Sigmoid colon (tissue), 7 donors: Measurements from ENCODE around the gene RPSA. TPM values are rescaled to one million over a fixed set of nuclear protein-coding genes. Genes with fewer than 3 reads are reported as not detected.
A peak's percentile ranks its signal among the peaks of the same experiment; 100 is the strongest.

Experiments
- DNase-seq: peaks from one replicate; pipeline ENCODE4 v3.0.0-alpha.2; 2019
- H3K27ac ChIP-seq, 4 donors: fragments of 200-600 bp; sonication (generic); one replicate each; pipeline ENCODE4 v1.5.1; 2016 to 2019; ENCODE audit warnings: mild to moderate bottlenecking in 1 of 4
- H3K27me3 ChIP-seq, 3 donors: fragments of 200-600 bp; sonication (generic); one replicate each; pipeline ENCODE4 v1.5.1; 2019; ENCODE audit warnings: mild to moderate bottlenecking in 1 of 3
- H3K36me3 ChIP-seq, 4 donors: fragments of 200-600 bp; sonication (generic); one replicate each; pipeline ENCODE4 v1.5.1; 2016 to 2019
- H3K4me1 ChIP-seq, 4 donors: fragments of 200-600 bp; sonication (generic); one replicate each; pipeline ENCODE4 v1.5.1; 2017 to 2019
- H3K4me3 ChIP-seq, 4 donors: fragments of 200-600 bp; sonication (generic); one replicate each; pipeline ENCODE4 v1.5.1; 2017 to 2019; ENCODE audit warnings: mild to moderate bottlenecking in 2 of 4, moderate library complexity in 1 of 4
- H3K9me3 ChIP-seq, 4 donors: fragments of 200-600 bp in 3 of 4; sonication (generic) in 3 of 4; one replicate each; pipeline versions ENCODE4 v1.5.1 to v1.6.1; 2013 to 2019
- EP300 ChIP-seq, 4 donors: sonication (generic); formaldehyde crosslinking; IDR thresholded peaks; one replicate each; pipeline ENCODE4 v1.6.1; 2017; ENCODE audit warnings: antibody characterized with exemption in 4 of 4
- POLR2A ChIP-seq, 2 donors: fragments of 450-650 bp; IDR thresholded peaks; one replicate each; pipeline ENCODE4 v1.6.1; 2016; ENCODE audit warnings: antibody characterized with exemption in 2 of 2, mild to moderate bottlenecking in 2 of 2, moderate library complexity in 2 of 2
- POLR2AphosphoS5 ChIP-seq, 4 donors: sonication (generic); formaldehyde crosslinking; IDR thresholded peaks; one replicate each; pipeline ENCODE4 v1.6.1; 2017; ENCODE audit warnings: antibody characterized with exemption in 4 of 4
- WGBS, 2 donors: extraction: QIAGEN DNeasy Blood & Tissue Kit; methylation state at CpG; one replicate each; pipeline ENCODE4 v1.1.7; 2013; 5-methylcytosine and 5-hydroxymethylcytosine counted together
- intact Hi-C: fragments of 100-400 bp; cut with DNase I; formaldehyde crosslinking; loops from one replicate; pipeline ENCODE4 v1.15.1; 2023
- polyA plus RNA-seq, 3 donors: library from polyadenylated mRNA; stranded (reverse); fragments of 200-250 nt; gene quantifications; one replicate each; pipeline ENCODE4 v1.2.3, GENCODE V29; 2013
- total RNA-seq, 4 donors: library from RNA; depleted of rRNA; stranded (reverse); fragments of >200 nt; gene quantifications; one replicate each; pipeline ENCODE4 v1.1.0, GENCODE V29; 2016
- TF ChIP-seq, protein P1 (sequence below), 4 experiments: fragments of 450-650 bp in 3 of 4; fragments of 200-600 bp in 1 of 4; IDR thresholded peaks; one replicate each; pipeline ENCODE4 v1.5.1; 2016 to 2019; ENCODE audit warnings: antibody characterized with exemption in 4 of 4, mild to moderate bottlenecking in 3 of 4, moderate library complexity in 2 of 4
- donor health status: healthy with polysubstance abuse.
- donor health status: Bipolar disorder and iron deficiency.
- donor health status: healthy.

RPSA gene
- total and polyA plus RNA-seq, 7 donors: 1,024 to 2,115 (median 1,538) TPM

DNA sequence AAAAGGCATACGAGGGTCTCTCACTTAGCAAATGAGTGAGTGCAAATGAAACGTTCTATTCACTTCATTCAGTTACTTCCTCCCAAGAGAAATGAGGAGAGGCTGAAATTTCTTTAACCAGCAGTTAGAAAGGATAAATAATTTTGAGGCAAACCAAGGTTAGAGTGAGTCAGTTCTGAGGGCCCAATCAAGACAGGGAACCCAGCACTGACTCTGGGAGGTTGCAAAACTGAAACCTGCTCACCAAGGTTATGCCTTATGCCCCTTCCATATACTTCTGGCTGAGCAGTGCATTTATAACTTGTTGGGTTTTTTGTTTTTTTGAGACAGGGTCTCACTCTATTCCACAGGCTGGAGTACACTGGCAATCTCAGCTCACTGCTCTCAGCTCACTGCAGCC is 4.5 kb upstream of the RPSA start:
- H3K4me3 ChIP-seq: no peak overlapping the region
- H3K36me3 ChIP-seq: peaks cover 0 to 24% (median 14%) of the 10 kb centered on the region in 4 donors
- intact Hi-C loops: no loop called here
- H3K27me3 ChIP-seq: no peaks in the 10 kb centered on the region
- H3K4me1 ChIP-seq: peaks cover 0 to 2% (median under 1%) of the 10 kb centered on the region in 4 donors
- 57 to 72% methylated on average over 2 of the region's 2 CpGs for WGBS, 2 donors
- no peak overlapping the region for H3K27ac ChIP-seq
- DNase-seq: no peak
- no peaks in the 10 kb centered on the region for H3K9me3 ChIP-seq
- TF ChIP-seq, protein P1, sequence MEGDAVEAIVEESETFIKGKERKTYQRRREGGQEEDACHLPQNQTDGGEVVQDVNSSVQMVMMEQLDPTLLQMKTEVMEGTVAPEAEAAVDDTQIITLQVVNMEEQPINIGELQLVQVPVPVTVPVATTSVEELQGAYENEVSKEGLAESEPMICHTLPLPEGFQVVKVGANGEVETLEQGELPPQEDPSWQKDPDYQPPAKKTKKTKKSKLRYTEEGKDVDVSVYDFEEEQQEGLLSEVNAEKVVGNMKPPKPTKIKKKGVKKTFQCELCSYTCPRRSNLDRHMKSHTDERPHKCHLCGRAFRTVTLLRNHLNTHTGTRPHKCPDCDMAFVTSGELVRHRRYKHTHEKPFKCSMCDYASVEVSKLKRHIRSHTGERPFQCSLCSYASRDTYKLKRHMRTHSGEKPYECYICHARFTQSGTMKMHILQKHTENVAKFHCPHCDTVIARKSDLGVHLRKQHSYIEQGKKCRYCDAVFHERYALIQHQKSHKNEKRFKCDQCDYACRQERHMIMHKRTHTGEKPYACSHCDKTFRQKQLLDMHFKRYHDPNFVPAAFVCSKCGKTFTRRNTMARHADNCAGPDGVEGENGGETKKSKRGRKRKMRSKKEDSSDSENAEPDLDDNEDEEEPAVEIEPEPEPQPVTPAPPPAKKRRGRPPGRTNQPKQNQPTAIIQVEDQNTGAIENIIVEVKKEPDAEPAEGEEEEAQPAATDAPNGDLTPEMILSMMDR (IDR thresholded peaks at IDR 0.05): no peak
- no peak for TF ChIP-seq EP300 (IDR thresholded peaks at IDR 0.05)
- no peak for TF ChIP-seq POLR2A (IDR thresholded peaks at IDR 0.05)
- no peak for TF ChIP-seq POLR2AphosphoS5 (IDR thresholded peaks at IDR 0.05)

DNA sequence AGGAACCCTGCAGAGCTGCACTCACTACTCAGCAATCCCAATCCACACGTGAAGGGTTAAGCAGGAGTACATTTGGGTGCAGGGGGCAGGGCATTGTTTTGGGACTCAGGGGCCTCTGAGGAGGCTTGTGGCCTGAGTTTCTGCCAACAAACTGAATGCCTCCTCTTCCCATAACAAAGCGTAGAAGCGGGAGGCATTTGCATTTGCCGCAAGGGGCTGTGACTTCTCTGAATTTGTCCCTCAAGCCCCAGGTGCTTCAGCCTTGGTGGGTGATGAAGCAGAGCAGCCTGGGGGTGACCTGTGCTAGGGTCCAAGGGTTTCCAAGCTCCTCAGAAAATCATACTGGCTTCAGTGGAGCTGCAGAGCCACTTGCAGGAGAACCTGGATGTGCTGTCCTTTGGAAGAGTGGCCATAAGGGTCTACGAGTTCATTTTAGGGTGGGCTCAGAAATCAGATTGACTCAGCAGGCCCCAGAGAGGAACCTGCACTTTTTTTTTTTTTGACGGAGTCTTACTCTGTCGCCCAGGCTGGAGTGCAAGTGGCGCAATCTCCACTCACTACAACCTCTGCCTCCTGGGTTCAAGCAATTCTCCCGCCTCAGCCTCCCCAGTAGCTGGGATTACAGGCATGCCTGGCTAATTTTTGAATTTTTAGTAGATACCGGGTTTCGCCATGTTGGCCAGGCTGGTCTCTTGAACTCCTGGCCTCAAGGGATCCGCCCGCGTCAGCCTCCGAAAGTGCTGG is 1.4 kb upstream of the RPSA start:
- no peak for DNase-seq
- intact Hi-C loops: no loop called here
- Histone ChIP-seq H3K27ac (no peak overlapping the region), H3K4me1 (peaks cover 0 to 21% (median 14%) of the 10 kb centered on the region in 4 donors), H3K9me3 (no peaks in the 10 kb centered on the region), H3K27me3 (no peaks in the 10 kb centered on the region), H3K36me3 (peaks cover 5 to 23% (median 8%) of the 10 kb centered on the region in 4 donors), H3K4me3 (no peak overlapping the region)
- TF ChIP-seq POLR2A (IDR thresholded peaks at IDR 0.05) (no peak), EP300 (IDR thresholded peaks at IDR 0.05) (no peak), POLR2AphosphoS5 (IDR thresholded peaks at IDR 0.05) (no peak)
- TF ChIP-seq, protein P1 (IDR thresholded peaks at IDR 0.05): no peak
- WGBS, 2 donors: 83 to 90% methylated on average over 15 of the region's 15 CpGs

DNA sequence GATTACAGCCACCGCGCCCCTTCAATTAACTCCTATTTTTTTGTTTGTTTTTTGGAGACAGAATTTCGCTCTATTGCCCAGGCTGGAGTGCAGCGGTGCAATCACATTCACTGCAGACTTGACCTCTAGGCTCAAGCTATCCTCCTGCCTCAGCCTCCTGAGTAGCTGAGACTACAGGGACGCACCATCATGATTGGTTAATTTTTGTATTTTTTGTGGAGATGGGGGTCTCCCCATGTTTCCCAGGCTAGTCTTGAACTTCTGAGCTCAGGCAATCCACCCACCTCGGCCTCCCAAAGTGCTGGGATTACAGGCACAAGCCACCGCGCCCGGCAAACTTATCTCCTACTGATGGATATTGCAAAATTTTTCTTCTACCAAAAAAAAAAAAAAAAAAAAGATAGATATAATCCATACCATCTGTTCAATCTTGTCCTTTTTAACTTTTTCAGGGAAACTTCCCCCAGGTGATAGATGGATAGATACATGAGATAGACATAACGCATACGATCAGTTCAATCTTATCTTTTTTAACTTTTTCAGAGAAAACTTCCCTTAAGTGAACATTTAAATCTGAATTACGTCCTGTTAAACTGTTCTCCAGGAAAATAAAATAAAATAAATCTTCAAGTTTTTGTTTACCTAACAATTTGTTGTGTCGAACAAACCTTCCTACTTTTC is 693 bp upstream of the RPSA start:
- Histone ChIP-seq H3K36me3 (peaks cover 6 to 30% (median 10%) of the 10 kb centered on the region in 4 donors), H3K4me1 (peaks cover 0 to 26% (median 16%) of the 10 kb centered on the region in 4 donors), H3K4me3 (peak overlapping the region; percentile 63 to 83 (median 69)), H3K27me3 (no peaks in the 10 kb centered on the region), H3K9me3 (no peaks in the 10 kb centered on the region), H3K27ac (peak overlapping the region; percentile 78 to 85 (median 81))
- DNase-seq: no peak
- intact Hi-C loops: loop anchor here (1.0 kb wide), 1 partner anchor 22 kb away; no protein-coding TSS in a partner anchor
- WGBS, 2 donors: 68 to 76% methylated on average over 13 of the region's 13 CpGs
- TF ChIP-seq, protein P1 (IDR thresholded peaks at IDR 0.05): no peak
- TF ChIP-seq POLR2A (IDR thresholded peaks at IDR 0.05): no peak

DNA sequence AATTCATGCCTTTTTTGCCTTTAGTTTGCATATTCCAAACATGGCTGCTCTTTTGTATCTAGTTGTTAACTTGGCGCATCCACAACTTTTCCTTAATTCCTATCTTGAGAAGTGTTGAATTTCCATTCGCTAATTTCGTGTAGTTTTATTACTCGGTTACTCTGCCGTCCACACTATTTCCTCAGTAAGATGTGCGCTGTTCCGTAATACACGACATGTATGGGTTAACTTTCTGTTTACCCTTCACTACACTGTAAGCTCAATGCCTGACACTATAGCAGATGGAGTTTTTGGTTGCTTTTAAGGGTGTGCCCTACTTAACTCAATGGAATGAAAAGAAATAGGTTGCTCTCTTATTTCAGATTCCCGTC is 724 bp downstream of the RPSA start:
- no peak for DNase-seq
- H3K36me3 ChIP-seq: peaks cover 10 to 44% (median 24%) of the 10 kb centered on the region in 4 donors
- peak overlapping the region; percentile 78 to 85 (median 81) for H3K27ac ChIP-seq
- no peaks in the 10 kb centered on the region for H3K9me3 ChIP-seq
- peak overlapping the region; percentile 63 to 83 (median 69) for H3K4me3 ChIP-seq
- H3K27me3 ChIP-seq: no peaks in the 10 kb centered on the region
- H3K4me1 ChIP-seq: peaks cover 0 to 26% (median 16%) of the 10 kb centered on the region in 4 donors
- WGBS, 2 donors: 1 to 8% methylated on average over 9 of the region's 9 CpGs
- TF ChIP-seq, protein P1 (IDR thresholded peaks at IDR 0.05): no peak
- TF ChIP-seq POLR2AphosphoS5 (IDR thresholded peaks at IDR 0.05) (no peak), POLR2A (IDR thresholded peaks at IDR 0.05) (no peak)
- intact Hi-C loops: no loop called here
